Activated CD8-positive, alpha-beta memory T cell treated with anti-CD3 and anti-CD28 coated beads for 24 hours (primary cell): ENCODE results near the gene TTC38.

Experiments used
- DNase-seq: peaks from one replicate; pipeline ENCODE4 v3.0.0-alpha.2; 2020

TTC38 gene

GRCh38 chr22:46335201-46336118, 67.7 kb downstream of the TTC38 start, which contains the start of gene TRMU:
TRMU (plus strand) TSS chr22:46335714; CDS start chr22:46335765, 51 bp downstream.
- peak; percentile 90 for DNase-seq

- peak; percentile 64 for DNase-seq
Measured at GRCh38 chr22:46336119-46337078, 68.6 kb downstream of the TTC38 start.

GRCh38 chr22:46337870-46338269, 70.1 kb downstream of the TTC38 start:
- DNase-seq, result no peak

- no peak for DNase-seq
Measured at GRCh38 chr22:46338636-46339035, 70.8 kb downstream of the TTC38 start.

GRCh38 chr22:46339956-46340355, 72.1 kb downstream of the TTC38 start:
- no peak for DNase-seq

- DNase-seq, result no peak
Measured at GRCh38 chr22:46340676-46341075, 72.9 kb downstream of the TTC38 start.
